Transverse colon (tissue), 4 donors: ENCODE results near the gene GLO1. TPM values are rescaled to one million over a fixed set of nuclear protein-coding genes. Genes with fewer than 3 reads are reported as not detected.

Experiments used
- DNase-seq: peaks from one replicate; pipeline ENCODE4 v3.0.0-alpha.2; 2019
- H3K27ac ChIP-seq, 4 donors: fragments of 200-600 bp; sonication (generic); 2 replicates each; pipeline ENCODE4 v1.5.1; 2016 to 2018; ENCODE audit warnings: inconsistent platforms in 4 of 4
- H3K27me3 ChIP-seq: fragments of 200-600 bp; sonication (generic); 2 replicates; pipeline ENCODE4 v1.5.1; 2017; ENCODE audit warnings: inconsistent platforms
- H3K36me3 ChIP-seq, 4 donors: fragments of 200-600 bp; sonication (generic); 2 replicates each; pipeline ENCODE4 v1.5.1; 2017 to 2019; ENCODE audit warnings: inconsistent platforms in 4 of 4
- H3K4me1 ChIP-seq, 4 donors: fragments of 200-600 bp; sonication (generic); 2 replicates each; pipeline ENCODE4 v1.5.1; 2017 to 2020; ENCODE audit warnings: inconsistent platforms in 4 of 4
- H3K4me3 ChIP-seq, 4 donors: fragments of 200-600 bp; sonication (generic); 1 replicate in 1 of 4; 2 replicates in 3 of 4; pipeline versions ENCODE4 v1.5.1 to v1.6.1; 2017 to 2019; ENCODE audit warnings: inconsistent platforms in 4 of 4
- H3K9me3 ChIP-seq, 2 donors: fragments of 200-600 bp; sonication (generic); 2 replicates each; pipeline ENCODE4 v1.5.1; 2017 to 2019; ENCODE audit warnings: inconsistent platforms in 2 of 2
- CTCF ChIP-seq, 5 experiments: fragments of 200-600 bp in 3 of 5; fragments of 450-650 bp in 2 of 5; sonication (generic) in 3 of 5; IDR thresholded peaks; 1 replicate in 2 of 5; 2 replicates in 3 of 5; pipeline ENCODE4 v1.5.1; 2016 to 2017; ENCODE audit warnings: antibody characterized with exemption in 5 of 5, inconsistent platforms in 3 of 5, mild to moderate bottlenecking in 2 of 5, moderate library complexity in 1 of 5
- EP300 ChIP-seq: sonication (generic); formaldehyde crosslinking; IDR thresholded peaks from one replicate; pipeline ENCODE4 v1.6.1; 2017; ENCODE audit warnings: antibody characterized with exemption, low read depth
- POLR2A ChIP-seq: fragments of 450-650 bp; IDR thresholded peaks from one replicate; pipeline ENCODE4 v1.6.1; 2016; ENCODE audit warnings: antibody characterized with exemption, mild to moderate bottlenecking, moderate library complexity
- POLR2AphosphoS5 ChIP-seq, 3 donors: sonication (generic); formaldehyde crosslinking; IDR thresholded peaks; one replicate each; pipeline ENCODE4 v1.6.1; 2016; ENCODE audit warnings: antibody characterized with exemption in 3 of 3
- WGBS, 2 donors: methylation state at CpG; one replicate each; pipeline ENCODE4 v1.1.5; 2018; ENCODE audit warnings: low coverage in 1 of 2; 5-methylcytosine and 5-hydroxymethylcytosine counted together
- in situ Hi-C, 4 donors: fragments of 200-750 bp; cut with MboI; loops; one replicate each; pipeline versions ENCODE4 v1.15.0 to v1.15.1; 2017; ENCODE audit warnings: low sequenced_read_pairs in 3 of 4, low pct_ligation_motif_present in 1 of 4, low pct_unique_long_range_greater_than_20kb in 1 of 4
- intact Hi-C: fragments of 100-400 bp; cut with DNase I; formaldehyde crosslinking; loops from one replicate; pipeline ENCODE4 v1.15.1; 2023; ENCODE audit warnings: low total_unique reads
- total RNA-seq, 4 donors: library from RNA; depleted of rRNA; stranded (reverse); fragments of >200 nt; gene quantifications; one replicate each; pipeline ENCODE4 v1.1.0, GENCODE V29; 2016

GLO1 gene
- total RNA-seq, result 10 to 100 TPM; 15.3 to 56.1 (median 36.6) TPM

- intact Hi-C loops (loop anchor here (10.0 kb wide), 1 partner anchor 912 kb away; no protein-coding TSS in a partner anchor), in situ Hi-C loops (no loop called here)
- TF ChIP-seq EP300 (no peak), POLR2AphosphoS5 (IDR thresholded peaks at IDR 0.05) (peak; percentile 97 to 98 (median 97)), POLR2A (peak; percentile 94), CTCF (IDR thresholded peaks at IDR 0.05) (no peak)
- H3K27me3 ChIP-seq, result no peaks in the 10 kb centered on the region
- no peaks in the 10 kb centered on the region for H3K9me3 ChIP-seq
- peaks cover 0 to 3% (median 1%) of the 10 kb centered on the region in 4 donors for H3K4me1 ChIP-seq
- H3K27ac ChIP-seq, result peak within 1 kb of the TSS; percentile 92 to 97 (median 94)
- H3K36me3 ChIP-seq, result no peaks in the 10 kb centered on the region
- peak within 1 kb of the TSS; percentile 70 to 82 (median 78) for H3K4me3 ChIP-seq
- WGBS, 2 donors, result 0% methylated on average over 1 to 52 of the region's 53 CpGs
- peak; percentile 97 for DNase-seq
Measured at GRCh38 chr6:38702558-38703397, at the start of gene GLO1. Gene GLO1, minus strand, starts transcription at chr6:38703145. Its CDS starts 91 bp downstream, at chr6:38703054.

GRCh38 chr6:38750968-38751615, 48.1 kb upstream of the GLO1 start:
- Histone ChIP-seq H3K27ac (no peak overlapping the region), H3K4me1 (peaks cover 0 to 12% (median 0%) of the 10 kb centered on the region in 4 donors), H3K9me3 (no peaks in the 10 kb centered on the region), H3K4me3 (no peak overlapping the region), H3K36me3 (no peaks in the 10 kb centered on the region), H3K27me3 (no peaks in the 10 kb centered on the region)
- WGBS, 2 donors, result 44% methylated on average over 1 of the region's 1 CpG; no CpG with 5 or more reads in 1 of the 2 donors
- in situ Hi-C loops, result no loop called here
- no peak for DNase-seq
- intact Hi-C loops, result no loop called here
- TF ChIP-seq EP300 (no peak), POLR2A (no peak), CTCF (IDR thresholded peaks at IDR 0.05) (no peak), POLR2AphosphoS5 (IDR thresholded peaks at IDR 0.05) (no peak)

GRCh38 chr6:38749473-38749872, 46.5 kb upstream of the GLO1 start:
- peaks cover 0 to under 1% (median 0%) of the 10 kb centered on the region in 4 donors for H3K4me1 ChIP-seq
- in situ Hi-C loops (no loop called here), intact Hi-C loops (no loop called here)
- no peak overlapping the region for H3K27ac ChIP-seq
- no peaks in the 10 kb centered on the region for H3K27me3 ChIP-seq
- 89 to 90% methylated on average over 1 of the region's 1 CpG for WGBS, 2 donors
- no peaks in the 10 kb centered on the region for H3K9me3 ChIP-seq
- DNase-seq, result no peak
- H3K4me3 ChIP-seq, result no peak overlapping the region
- H3K36me3 ChIP-seq, result no peaks in the 10 kb centered on the region
- TF ChIP-seq CTCF (IDR thresholded peaks at IDR 0.05) (no peak), POLR2A (no peak), POLR2AphosphoS5 (IDR thresholded peaks at IDR 0.05) (no peak), EP300 (no peak)

- in situ Hi-C loops, result no loop called here
- Histone ChIP-seq H3K9me3 (peaks cover 0 to 3% of the 10 kb centered on the region in 2 donors), H3K27ac (no peak overlapping the region), H3K4me3 (no peak overlapping the region), H3K36me3 (no peaks in the 10 kb centered on the region), H3K27me3 (peaks cover 53% of the 10 kb centered on the region), H3K4me1 (no peaks in the 10 kb centered on the region)
- intact Hi-C loops, result no loop called here
- DNase-seq, result no peak
- WGBS, 2 donors, result 38 to 57% methylated on average over 5 of the region's 5 CpGs
- TF ChIP-seq POLR2AphosphoS5 (IDR thresholded peaks at IDR 0.05) (no peak), POLR2A (no peak), EP300 (no peak), CTCF (IDR thresholded peaks at IDR 0.05) (peak in 4 of 5 experiments; percentile 13 to 35 (median 23))
Measured at GRCh38 chr6:38739532-38739931, 36.6 kb upstream of the GLO1 start.
